GM12878 (cell line): ENCODE data around the gene MLPH. TPM values are rescaled to one million over a fixed set of nuclear protein-coding genes. Genes with fewer than 3 reads are reported as not detected.

Experiments
- ATAC-seq: fragments of 200-7000 bp; cut with Tn5 transposase; 3 replicates; pipeline ENCODE4 v1.9.1; 2020; ENCODE audit warnings: mild to moderate bottlenecking, moderate library complexity
- BruUV-seq: library from RNA; stranded (reverse); fragments of 400-500 nt; replicated peaks from 2 replicates; lab custom pipeline; 2021; lab: Mats Ljungman, UMichigan
- CTCF ChIA-PET: fragments of 300-600 bp; sonication (Branson Sonifier 250); formaldehyde crosslinking; extraction: SDS; loops from one replicate; lab custom pipeline; 2021; ENCODE audit warnings: inconsistent platforms; lab: Yijun Ruan, JAX
- POLR2A ChIA-PET: fragments of 350-600 bp; formaldehyde crosslinking; extraction: SDS; loops from one replicate; lab custom pipeline; 2021; ENCODE audit warnings: inconsistent platforms; lab: Charles Lee
- RAD21 ChIA-PET: fragments of 300-600 bp; sonication (Branson Sonifier 250); formaldehyde crosslinking; loops from one replicate; lab custom pipeline; 2023; ENCODE audit warnings: antibody characterized with exemption; ENCODE audit not compliant: unreplicated experiment; lab: Charles Lee
- SMC1A ChIA-PET: fragments of 300-600 bp; sonication (Branson Sonifier 250); formaldehyde crosslinking; loops from one replicate; lab custom pipeline; 2023; ENCODE audit not compliant: unreplicated experiment, uncharacterized antibody; lab: Charles Lee
- DNase-seq: peaks from one replicate; pipeline ENCODE4 v3.0.0-alpha.2; 2011; ENCODE audit warnings: low read depth, low spot score
- FAIRE-seq: peaks from 3 replicates; lab custom pipeline; 2011; peaks lifted over from hg19 to GRCh38; lab: Jason Lieb, UNC
- H2AFZ ChIP-seq: 2 replicates; pipeline ENCODE4 v1.6.0; 2011; ENCODE audit warnings: low read depth, low read length, control low read depth; ENCODE audit not compliant: control insufficient read depth
- H3K27ac ChIP-seq: 2 replicates; pipeline ENCODE4 v1.5.1; 2011; ENCODE audit warnings: control low read depth; ENCODE audit not compliant: control insufficient read depth, insufficient read depth
- H3K27me3 ChIP-seq, 2 experiments: replicated peaks in 1 of 2; 2 replicates each; pipeline versions ENCODE4 v1.6.0 to v1.6.1; 2011; ENCODE audit warnings: low read length in 1 of 2; ENCODE audit not compliant: control insufficient read depth in 2 of 2, insufficient read depth in 2 of 2
- H3K36me3 ChIP-seq, 2 experiments: 2 replicates each; pipeline ENCODE4 v1.5.1; 2011; ENCODE audit warnings: low read length in 1 of 2; ENCODE audit not compliant: control insufficient read depth in 2 of 2, insufficient read depth in 2 of 2
- H3K4me1 ChIP-seq: 2 replicates; pipeline ENCODE4 v1.6.1; 2011; ENCODE audit warnings: mild to moderate bottlenecking, low read length, moderate library complexity, mixed read lengths; ENCODE audit not compliant: control insufficient read depth, insufficient read depth
- H3K4me2 ChIP-seq: 2 replicates; pipeline ENCODE4 v1.6.0; 2011; ENCODE audit warnings: control low read depth; ENCODE audit not compliant: control insufficient read depth, insufficient read depth
- H3K4me3 ChIP-seq: fragments of 200-600 bp; sonication (generic); 2 replicates; pipeline ENCODE4 v1.5.1; 2016
- H3K79me2 ChIP-seq: 2 replicates; pipeline ENCODE4 v1.6.0; 2011; ENCODE audit warnings: low read length; ENCODE audit not compliant: control insufficient read depth, insufficient read depth
- H3K9ac ChIP-seq: 2 replicates; pipeline ENCODE4 v1.8.0; 2011; ENCODE audit warnings: low read length, control low read depth, mixed read lengths; ENCODE audit not compliant: control insufficient read depth, insufficient read depth
- H3K9me3 ChIP-seq: replicated peaks from 3 replicates; pipeline ENCODE4 v1.5.1; 2011; ENCODE audit warnings: mild to moderate bottlenecking, low read length; ENCODE audit not compliant: control insufficient read depth, insufficient read depth
- H4K20me1 ChIP-seq: 2 replicates; pipeline ENCODE4 v1.6.0; 2011; ENCODE audit not compliant: control insufficient read depth, insufficient read depth
- KAT2A ChIP-seq: conservative IDR thresholded peaks from 2 replicates; pipeline ENCODE4 v1.6.1; 2011; ENCODE audit warnings: low read depth, low read length; ENCODE audit not compliant: control insufficient read depth
- NRF1 ChIP-seq: conservative IDR thresholded peaks from 2 replicates; pipeline ENCODE4 v1.6.1; 2011; ENCODE audit warnings: mild to moderate bottlenecking, low read depth, low read length, improper control_type of control experiment
- WGBS: methylation state at CpG from one replicate; pipeline ENCODE4 v1.1.6; 2016; ENCODE audit warnings: low lambda C conversion rate; ENCODE audit not compliant: insufficient replicate concordance, insufficient coverage; ENCODE audit errors: missing lambda C conversion rate; 5-methylcytosine and 5-hydroxymethylcytosine counted together
- in situ Hi-C: fragments of 300-500 bp; cut with MboI; formaldehyde crosslinking; loops from 9 replicates; pipeline ENCODE4 v1.14.3; 2018; ENCODE audit warnings: mixed read lengths
- intact Hi-C: fragments of 100-400 bp; cut with micrococcal nuclease; formaldehyde crosslinking; loops from one replicate; pipeline ENCODE4 v1.14.2; 2022; ENCODE audit not compliant: unreplicated experiment
- polyA plus RNA-seq, 11 experiments: library from polyadenylated mRNA; depleted of rRNA in 4 of 11; unstranded in 6 of 11; stranded (reverse) in 5 of 11; fragments of >200 nt; fragmentation: Nextera tagmentation in 4 of 11; fragmentation: Illumina TruSeq in 1 of 11; extraction: Ambion mirVana in 4 of 11; extraction: Trizol in 1 of 11; gene quantifications; 1 replicate in 1 of 11; 2 replicates in 10 of 11; pipeline versions ENCODE4 v1.2.1 to v1.2.3, GENCODE V29; 2011 to 2016; ENCODE audit warnings: inconsistent platforms in 2 of 11, missing spikeins in 2 of 11, low read depth in 1 of 11
- total RNA-seq, 4 experiments: library from RNA; depleted of rRNA in 3 of 4; stranded (reverse); fragments of >200 nt in 3 of 4; fragmentation: Illumina TruSeq in 1 of 4; extraction: Trizol in 1 of 4; gene quantifications; 2 replicates each; pipeline versions ENCODE4 v1.2.1 to v1.2.3, GENCODE V29; 2013 to 2021
- TF ChIP-seq, protein P1 (sequence below): IDR thresholded peaks from 2 replicates; pipeline ENCODE4 v1.6.1; 2012; ENCODE audit warnings: mild to moderate bottlenecking, low read depth, low read length
- TF ChIP-seq, protein P2 (sequence below): fragments of 450-650 bp; IDR thresholded peaks from 2 replicates; pipeline ENCODE4 v1.6.1; 2017; ENCODE audit warnings: mild to moderate bottlenecking

Gene MLPH
- total and polyA plus RNA-seq, 10 of the 15 experiments (the other 5 are each of a cell fraction or from before 2014, with no cell fraction given), result 0.16 to 0.85 TPM; not detected in 8

DNA sequence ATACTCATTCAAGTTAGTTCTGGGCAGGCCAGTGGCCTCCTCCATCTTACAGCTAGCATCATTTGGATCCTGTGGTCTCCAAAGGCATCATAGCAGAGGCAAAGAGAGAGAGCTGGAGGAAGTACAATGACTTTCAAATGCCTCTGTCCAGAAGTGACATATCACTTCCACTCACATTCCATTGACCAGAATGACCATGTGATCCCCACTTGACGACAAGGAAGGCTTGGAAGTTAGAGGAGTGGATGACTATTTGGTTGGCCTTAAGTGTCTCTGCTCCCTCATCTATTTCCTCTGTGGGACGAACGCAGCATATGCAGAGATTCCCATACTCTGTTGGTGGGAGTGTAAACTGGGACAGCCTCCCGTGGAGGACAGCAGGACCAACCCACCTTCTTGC, 27.8 kb upstream of the MLPH start:
- H3K27ac ChIP-seq, result no peak overlapping the region
- no peaks in the 10 kb centered on the region for H4K20me1 ChIP-seq
- ChIA-PET CTCF (interaction anchor here (1.3 kb wide), 1 partner anchor 9 kb away, joined by 3 read pairs; no protein-coding TSS in a partner anchor), POLR2A (no interaction called here), RAD21 (no interaction called here), SMC1A (no interaction called here)
- intact Hi-C loops, result no loop called here
- BruUV-seq, result no TSS peak
- no peak overlapping the region for H3K9ac ChIP-seq
- TF ChIP-seq, protein P1, sequence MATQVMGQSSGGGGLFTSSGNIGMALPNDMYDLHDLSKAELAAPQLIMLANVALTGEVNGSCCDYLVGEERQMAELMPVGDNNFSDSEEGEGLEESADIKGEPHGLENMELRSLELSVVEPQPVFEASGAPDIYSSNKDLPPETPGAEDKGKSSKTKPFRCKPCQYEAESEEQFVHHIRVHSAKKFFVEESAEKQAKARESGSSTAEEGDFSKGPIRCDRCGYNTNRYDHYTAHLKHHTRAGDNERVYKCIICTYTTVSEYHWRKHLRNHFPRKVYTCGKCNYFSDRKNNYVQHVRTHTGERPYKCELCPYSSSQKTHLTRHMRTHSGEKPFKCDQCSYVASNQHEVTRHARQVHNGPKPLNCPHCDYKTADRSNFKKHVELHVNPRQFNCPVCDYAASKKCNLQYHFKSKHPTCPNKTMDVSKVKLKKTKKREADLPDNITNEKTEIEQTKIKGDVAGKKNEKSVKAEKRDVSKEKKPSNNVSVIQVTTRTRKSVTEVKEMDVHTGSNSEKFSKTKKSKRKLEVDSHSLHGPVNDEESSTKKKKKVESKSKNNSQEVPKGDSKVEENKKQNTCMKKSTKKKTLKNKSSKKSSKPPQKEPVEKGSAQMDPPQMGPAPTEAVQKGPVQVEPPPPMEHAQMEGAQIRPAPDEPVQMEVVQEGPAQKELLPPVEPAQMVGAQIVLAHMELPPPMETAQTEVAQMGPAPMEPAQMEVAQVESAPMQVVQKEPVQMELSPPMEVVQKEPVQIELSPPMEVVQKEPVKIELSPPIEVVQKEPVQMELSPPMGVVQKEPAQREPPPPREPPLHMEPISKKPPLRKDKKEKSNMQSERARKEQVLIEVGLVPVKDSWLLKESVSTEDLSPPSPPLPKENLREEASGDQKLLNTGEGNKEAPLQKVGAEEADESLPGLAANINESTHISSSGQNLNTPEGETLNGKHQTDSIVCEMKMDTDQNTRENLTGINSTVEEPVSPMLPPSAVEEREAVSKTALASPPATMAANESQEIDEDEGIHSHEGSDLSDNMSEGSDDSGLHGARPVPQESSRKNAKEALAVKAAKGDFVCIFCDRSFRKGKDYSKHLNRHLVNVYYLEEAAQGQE, result no peak
- TF ChIP-seq, protein P2, sequence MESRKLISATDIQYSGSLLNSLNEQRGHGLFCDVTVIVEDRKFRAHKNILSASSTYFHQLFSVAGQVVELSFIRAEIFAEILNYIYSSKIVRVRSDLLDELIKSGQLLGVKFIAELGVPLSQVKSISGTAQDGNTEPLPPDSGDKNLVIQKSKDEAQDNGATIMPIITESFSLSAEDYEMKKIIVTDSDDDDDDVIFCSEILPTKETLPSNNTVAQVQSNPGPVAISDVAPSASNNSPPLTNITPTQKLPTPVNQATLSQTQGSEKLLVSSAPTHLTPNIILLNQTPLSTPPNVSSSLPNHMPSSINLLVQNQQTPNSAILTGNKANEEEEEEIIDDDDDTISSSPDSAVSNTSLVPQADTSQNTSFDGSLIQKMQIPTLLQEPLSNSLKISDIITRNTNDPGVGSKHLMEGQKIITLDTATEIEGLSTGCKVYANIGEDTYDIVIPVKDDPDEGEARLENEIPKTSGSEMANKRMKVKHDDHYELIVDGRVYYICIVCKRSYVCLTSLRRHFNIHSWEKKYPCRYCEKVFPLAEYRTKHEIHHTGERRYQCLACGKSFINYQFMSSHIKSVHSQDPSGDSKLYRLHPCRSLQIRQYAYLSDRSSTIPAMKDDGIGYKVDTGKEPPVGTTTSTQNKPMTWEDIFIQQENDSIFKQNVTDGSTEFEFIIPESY, result no peak
- TF ChIP-seq KAT2A (no peak), NRF1 (no peak)
- in situ Hi-C loops, result no loop called here
- H3K9me3 ChIP-seq, result no peaks in the 10 kb centered on the region; the same call in 1 of the 3 replicates
- no peak overlapping the region for H2AFZ ChIP-seq
- H3K4me3 ChIP-seq, result no peak overlapping the region
- H3K79me2 ChIP-seq, result no peaks in the 10 kb centered on the region
- no peak for FAIRE-seq
- no peak overlapping the region for H3K4me2 ChIP-seq
- H3K27me3 ChIP-seq, result no peaks in the 10 kb centered on the region
- 45% methylated on average over 4 of the region's 4 CpGs for WGBS
- no peak for ATAC-seq
- H3K4me1 ChIP-seq, result no peaks in the 10 kb centered on the region
- no peaks in the 10 kb centered on the region for H3K36me3 ChIP-seq
- DNase-seq, result no peak
